Panc1 (cell line): ENCODE results near the gene PNMA1. TPM values are rescaled to one million over a fixed set of nuclear protein-coding genes. Genes with fewer than 3 reads are reported as not detected.

ENCODE experiments used
- ATAC-seq: fragments of 200-7000 bp; cut with Tn5 transposase; 2 replicates; pipeline ENCODE4 v1.9.1; 2020; ENCODE audit warnings: mild to moderate bottlenecking, moderate library complexity
- BruUV-seq: library from RNA; stranded (reverse); fragments of 400-500 nt; replicated peaks from 2 replicates; lab custom pipeline; 2021; lab: Mats Ljungman, UMichigan
- CTCF ChIA-PET: fragments of 300-600 bp; sonication (Branson Sonifier 250); formaldehyde crosslinking; loops from one replicate; lab custom pipeline; 2022; ENCODE audit warnings: antibody characterized with exemption; lab: Charles Lee
- POLR2A ChIA-PET: fragments of 300-600 bp; sonication (Branson Sonifier 250); formaldehyde crosslinking; loops from one replicate; lab custom pipeline; 2022; ENCODE audit warnings: antibody characterized with exemption; lab: Charles Lee
- DNase-seq: peaks from one replicate; pipeline ENCODE4 v3.0.0-alpha.2; 2010; ENCODE audit warnings: low read depth, low spot score
- H3K27ac ChIP-seq: 2 replicates; pipeline ENCODE4 v1.5.1; 2011; ENCODE audit warnings: mild to moderate bottlenecking, low read length, inconsistent platforms
- H3K27me3 ChIP-seq: fragments of 200-500 bp; sonication (Bioruptor generic); 2 replicates; pipeline ENCODE4 v1.6.0; 2014; ENCODE audit warnings: low read length, inconsistent platforms; ENCODE audit not compliant: control insufficient read depth, insufficient read depth
- H3K36me3 ChIP-seq: fragments of 200-500 bp; sonication (Bioruptor generic); 2 replicates; pipeline ENCODE4 v1.5.1; 2014; ENCODE audit warnings: inconsistent platforms, mild to moderate bottlenecking, low read length, moderate library complexity; ENCODE audit not compliant: control insufficient read depth, insufficient read depth
- H3K4me1 ChIP-seq: 2 replicates; pipeline ENCODE4 v1.5.1; 2011; ENCODE audit warnings: inconsistent platforms, mild to moderate bottlenecking, low read length, moderate library complexity; ENCODE audit not compliant: control insufficient read depth, insufficient read depth
- H3K4me3 ChIP-seq, 2 experiments: 2 replicates each; pipeline ENCODE4 v1.5.1; 2011 to 2012; ENCODE audit warnings: low read depth in 2 of 2, low read length in 2 of 2, mild to moderate bottlenecking in 2 of 2, inconsistent platforms in 1 of 2, moderate library complexity in 1 of 2
- H3K9me3 ChIP-seq: fragments of 200-500 bp; sonication (Bioruptor generic); 2 replicates; pipeline ENCODE4 v1.5.1; 2014; ENCODE audit warnings: low read depth, mild to moderate bottlenecking, inconsistent platforms, low read length, moderate library complexity; ENCODE audit not compliant: control insufficient read depth, insufficient read depth
- CTCF ChIP-seq: fragments of 450-650 bp; IDR thresholded peaks from 2 replicates; pipeline ENCODE4 v1.5.1; 2017; ENCODE audit warnings: mild to moderate bottlenecking
- POLR2AphosphoS5 ChIP-seq: IDR thresholded peaks from 2 replicates; pipeline ENCODE4 v1.6.1; 2012; ENCODE audit warnings: mild to moderate bottlenecking, low read depth, low read length, moderate library complexity
- REST ChIP-seq, 2 experiments: IDR thresholded peaks; 2 replicates each; pipeline ENCODE4 v1.6.1; 2011 to 2012; ENCODE audit warnings: low read depth in 2 of 2, control low read depth in 1 of 2, low read length in 1 of 2, mild to moderate bottlenecking in 1 of 2, moderate library complexity in 1 of 2; ENCODE audit not compliant: insufficient read depth in 1 of 2
- SIN3A ChIP-seq: IDR thresholded peaks from 2 replicates; pipeline ENCODE4 v1.6.1; 2012; ENCODE audit warnings: low read depth, mild to moderate bottlenecking, low read length, moderate library complexity, borderline replicate concordance; ENCODE audit not compliant: insufficient read depth
- TCF7L2 ChIP-seq: IDR thresholded peaks from 2 replicates; pipeline ENCODE4 v1.6.1; 2011; ENCODE audit warnings: mild to moderate bottlenecking, low read depth, low read length, inconsistent platforms
- in situ Hi-C: cut with HindIII; loops from 2 replicates; pipeline ENCODE4 v1.10.0; 2016; ENCODE audit warnings: low sequenced_read_pairs, low pct_unique_long_range_greater_than_20kb
- intact Hi-C: fragments of 100-400 bp; cut with micrococcal nuclease; formaldehyde crosslinking; loops from one replicate; pipeline ENCODE4 v1.10.0; 2022; ENCODE audit not compliant: unreplicated experiment
- total RNA-seq: library from RNA; stranded (reverse); gene quantifications from one replicate; pipeline ENCODE4 v1.2.1, GENCODE V29; 2021; ENCODE audit not compliant: unreplicated experiment

PNMA1 gene
- total RNA-seq, 1 experiment from 2014 or later = 49.7 TPM

GRCh38 chr14:73759183-73759713 lies 45.1 kb upstream of the PNMA1 start:
- TF ChIP-seq SIN3A = no peak
- TF ChIP-seq CTCF = no peak
- no peak for TF ChIP-seq TCF7L2
- Histone ChIP-seq H3K36me3 (no peaks in the 10 kb centered on the region), H3K4me3 (peak overlapping the region; percentile 68 to 85), H3K9me3 (no peaks in the 10 kb centered on the region), H3K27ac (peak overlapping the region; percentile 97), H3K4me1 (peaks cover 73% of the 10 kb centered on the region), H3K27me3 (no peaks in the 10 kb centered on the region)
- intact Hi-C loops (no loop called here), in situ Hi-C loops (no loop called here)
- CTCF ChIA-PET = interaction anchor here (1.0 to 1.3 kb wide), 2 partner anchors 12 to 31 kb away, joined by 3 to 6 read pairs; no protein-coding TSS in a partner anchor
- POLR2A ChIA-PET = interaction anchor here (0.5 to 0.8 kb wide), 4 partner anchors 25 to 92 kb away, joined by 3 to 17 read pairs (median 6); partner anchors contain the start of gene PTGR2
- DNase-seq = no peak
- peak; percentile 14 for ATAC-seq
- BruUV-seq = no TSS peak

GRCh38 chr14:73758392-73759182 lies 44.4 kb upstream of the PNMA1 start:
- Histone ChIP-seq H3K36me3 (no peaks in the 10 kb centered on the region), H3K4me1 (peaks cover 74% of the 10 kb centered on the region), H3K27me3 (no peaks in the 10 kb centered on the region), H3K4me3 (peak overlapping the region; percentile 68 to 85), H3K9me3 (no peaks in the 10 kb centered on the region), H3K27ac (peak overlapping the region; percentile 97)
- ChIA-PET CTCF (interaction anchor here (0.7 to 1.3 kb wide), 4 partner anchors 12 to 30 kb away, joined by 3 to 6 read pairs (median 4); no protein-coding TSS in a partner anchor), POLR2A (interaction anchor here (0.5 to 0.9 kb wide), 3 partner anchors 27 to 277 kb away, joined by 3 to 4 read pairs (median 4); no protein-coding TSS in a partner anchor)
- DNase-seq (no peak), ATAC-seq (peak; percentile 36)
- in situ Hi-C loops = no loop called here
- BruUV-seq = no TSS peak
- TF ChIP-seq POLR2AphosphoS5 (peak; percentile 21; the same call in 1 of the 2 replicates), CTCF (peak; percentile 85), REST (IDR thresholded peaks at IDR 0.05; ENCODE audit: insufficient read depth in 1 of 2, low read depth in 2 of 2, low read length in 1 of 2) (no peak), TCF7L2 (peak; percentile 55), SIN3A (no peak)
- intact Hi-C loops = no loop called here
